CD4-positive, alpha-beta T cell (primary cell): Measurements from ENCODE around the gene HSD11B2. TPM values are rescaled to one million over a fixed set of nuclear protein-coding genes. Genes with fewer than 3 reads are reported as not detected.

Experiments
- ATAC-seq: fragments of 200-7000 bp; cut with Tn5 transposase; one replicate; pipeline ENCODE4 v1.10.0; 2022; ENCODE audit warnings: mild to moderate bottlenecking; ENCODE audit not compliant: poor library complexity
- CTCF ChIA-PET: fragments of 350-600 bp; sonication (Branson Sonifier 250); formaldehyde crosslinking; loops from one replicate; lab custom pipeline; 2021; ENCODE audit warnings: antibody characterized with exemption, inconsistent platforms; lab: Charles Lee
- POLR2A ChIA-PET: fragments of 350-600 bp; sonication (Branson Sonifier 250); formaldehyde crosslinking; loops from one replicate; lab custom pipeline; 2021; ENCODE audit warnings: antibody characterized with exemption, inconsistent platforms; lab: Charles Lee
- DNase-seq, 14 experiments: peaks; one replicate each; pipeline ENCODE4 v3.0.0-alpha.2; 2013 to 2020; ENCODE audit warnings: mixed read lengths in 2 of 14
- H3K27ac ChIP-seq, 2 donors: one replicate each; pipeline versions ENCODE4 v1.5.1 to v1.7.0; 2013; ENCODE audit warnings: low read length in 2 of 2, low read depth in 1 of 2, mild to moderate bottlenecking in 1 of 2
- H3K27me3 ChIP-seq, 2 experiments: 1 replicate in 1 of 2; 2 replicates in 1 of 2; pipeline versions ENCODE4 v1.6.1 to v1.7.0; 2013; ENCODE audit warnings: low read length in 2 of 2, control low read depth in 1 of 2, mild to moderate bottlenecking in 1 of 2, moderate library complexity in 1 of 2; ENCODE audit not compliant: insufficient read depth in 2 of 2, control insufficient read depth in 1 of 2
- H3K36me3 ChIP-seq: one replicate; pipeline ENCODE4 v1.6.1; 2013; ENCODE audit warnings: low read length, control low read depth; ENCODE audit not compliant: insufficient read depth
- H3K4me1 ChIP-seq: one replicate; pipeline ENCODE4 v1.6.1; 2013; ENCODE audit warnings: low read length, control low read depth; ENCODE audit not compliant: insufficient read depth
- H3K4me3 ChIP-seq: one replicate; pipeline ENCODE4 v1.5.1; 2013; ENCODE audit warnings: mild to moderate bottlenecking, low read length, moderate library complexity
- H3K9me3 ChIP-seq, 2 experiments: 1 replicate in 1 of 2; 2 replicates in 1 of 2; pipeline versions ENCODE4 v1.6.1 to v1.7.0; 2013; ENCODE audit warnings: low read length in 2 of 2, mild to moderate bottlenecking in 2 of 2, control low read depth in 1 of 2, moderate library complexity in 1 of 2; ENCODE audit not compliant: control insufficient read depth in 1 of 2, insufficient read depth in 1 of 2
- H3K27ac Mint-ChIP-seq: one replicate; pipeline ENCODE4 v1.8.0; 2020; ENCODE audit warnings: mixed read lengths
- H3K27me3 Mint-ChIP-seq: one replicate; pipeline ENCODE4 v1.8.0; 2021; ENCODE audit warnings: mixed read lengths
- H3K36me3 Mint-ChIP-seq: one replicate; pipeline ENCODE4 v1.8.0; 2021; ENCODE audit warnings: low read depth, mixed read lengths
- H3K4me1 Mint-ChIP-seq: one replicate; pipeline ENCODE4 v1.8.0; 2021; ENCODE audit warnings: low read depth, mixed read lengths
- H3K4me3 Mint-ChIP-seq: one replicate; pipeline ENCODE4 v1.8.0; 2020; ENCODE audit warnings: mild to moderate bottlenecking, mixed read lengths
- H3K9me3 Mint-ChIP-seq: one replicate; pipeline ENCODE4 v1.8.0; 2020; ENCODE audit warnings: mixed read lengths
- CTCF ChIP-seq: fragments of 200-600 bp; IDR thresholded peaks from one replicate; pipeline ENCODE4 v1.8.0; 2022; ENCODE audit warnings: antibody characterized with exemption, mild to moderate bottlenecking
- intact Hi-C, 2 experiments: fragments of 100-400 bp; cut with DNase I in 1 of 2; cut with micrococcal nuclease in 1 of 2; formaldehyde crosslinking; loops; one replicate each; pipeline versions ENCODE4 v1.15.1 to v1.9.0; 2023 to 2025; cut with DNase I, micrococcal nuclease
- total RNA-seq, 174 experiments: library from RNA in 2 of 174; stranded (reverse) in 2 of 174; gene quantifications; one replicate each; pipeline ENCODE4 v1.2.3 and lab custom pipeline; 2021 to 2026

HSD11B2 gene
- total RNA-seq, 2 experiments from 2014 or later: not detected

- DNase-seq (no peak), ATAC-seq (no peak)
- CTCF ChIA-PET: no interaction called here
- no peak overlapping the region for H3K27ac ChIP-seq
- H3K27ac Mint-ChIP-seq: no peak overlapping the region
- POLR2A ChIA-PET: no interaction called here
- no peaks in the 10 kb centered on the region for H3K9me3 Mint-ChIP-seq
- peaks cover 24 to 31% of the 10 kb centered on the region in 2 experiments for H3K27me3 ChIP-seq
- intact Hi-C loops: loop anchor here (5.0 to 10.0 kb wide), 2 partner anchors 443 to 445 kb away; no protein-coding TSS in a partner anchor
- H3K4me1 ChIP-seq: peaks cover 12% of the 10 kb centered on the region
- no peak overlapping the region for H3K4me3 ChIP-seq
- no peak overlapping the region for H3K4me3 Mint-ChIP-seq
- H3K27me3 Mint-ChIP-seq: peaks cover 40% of the 10 kb centered on the region
- no peaks in the 10 kb centered on the region for H3K36me3 Mint-ChIP-seq
- no peak for TF ChIP-seq CTCF
- H3K36me3 ChIP-seq: no peaks in the 10 kb centered on the region
- no peaks in the 10 kb centered on the region for H3K9me3 ChIP-seq
- H3K4me1 Mint-ChIP-seq: peaks cover 4% of the 10 kb centered on the region
Measured at GRCh38 chr16:67419931-67420330, 11.0 kb upstream of the HSD11B2 start.

- Mint-ChIP-seq H3K36me3 (no peaks in the 10 kb centered on the region), H3K4me3 (no peak overlapping the region), H3K27me3 (peaks cover 42% of the 10 kb centered on the region), H3K9me3 (no peaks in the 10 kb centered on the region), H3K4me1 (peaks cover 4% of the 10 kb centered on the region), H3K27ac (no peak overlapping the region)
- DNase-seq: no peak
- intact Hi-C loops: no loop called here
- peaks cover 6% of the 10 kb centered on the region for H3K4me1 ChIP-seq
- TF ChIP-seq CTCF: no peak
- H3K27me3 ChIP-seq: peaks cover 23 to 26% of the 10 kb centered on the region in 2 experiments
- no peak overlapping the region for H3K4me3 ChIP-seq
- H3K27ac ChIP-seq: no peak overlapping the region
- CTCF ChIA-PET: interaction anchor here (0.6 kb wide), 1 partner anchor 60 kb away, joined by 3 read pairs; no protein-coding TSS in a partner anchor
- H3K9me3 ChIP-seq: no peaks in the 10 kb centered on the region
- POLR2A ChIA-PET: no interaction called here
- no peaks in the 10 kb centered on the region for H3K36me3 ChIP-seq
- no peak for ATAC-seq
Measured at GRCh38 chr16:67421030-67421429, 9.9 kb upstream of the HSD11B2 start.

GRCh38 chr16:67423015-67423414, 7.9 kb upstream of the HSD11B2 start:
- H3K27me3 Mint-ChIP-seq: peaks cover 40% of the 10 kb centered on the region
- no peak for TF ChIP-seq CTCF
- H3K4me1 Mint-ChIP-seq: no peaks in the 10 kb centered on the region
- no peak overlapping the region for H3K27ac ChIP-seq
- H3K27ac Mint-ChIP-seq: no peak overlapping the region
- CTCF ChIA-PET: no interaction called here
- H3K4me3 ChIP-seq: no peak overlapping the region
- intact Hi-C loops: no loop called here
- H3K4me3 Mint-ChIP-seq: no peak overlapping the region
- ATAC-seq: no peak
- peaks cover 12 to 23% of the 10 kb centered on the region in 2 experiments for H3K27me3 ChIP-seq
- no peaks in the 10 kb centered on the region for H3K9me3 Mint-ChIP-seq
- no peak for DNase-seq
- POLR2A ChIA-PET: no interaction called here
- H3K4me1 ChIP-seq: peaks cover 1% of the 10 kb centered on the region
- no peaks in the 10 kb centered on the region for H3K36me3 Mint-ChIP-seq
- no peaks in the 10 kb centered on the region for H3K9me3 ChIP-seq
- no peaks in the 10 kb centered on the region for H3K36me3 ChIP-seq
